ENCODE data around the gene NANOG. TPM values are rescaled to one million over a fixed set of nuclear protein-coding genes. Genes with fewer than 3 reads are reported as not detected.
"Not testable (repeated sequence)": the region's sequence is repeated elsewhere in the genome, so short reads cannot be mapped to it uniquely, and the experiment has no call there.

Gene NANOG
- total and polyA plus RNA-seq, 2 donors from 2014 or later = 0.16 TPM; not detected in 1

GRCh38 chr12:7832059-7832696, 43.0 kb downstream of the NANOG start:
- DNase-seq = peak in 3 of 5 donors; percentile 30 to 58 (median 47)
- FAIRE-seq = no peak
- no peak overlapping the region for H3K27ac ChIP-seq (ENCODE audit: low read depth in 2 of 2, low read length in 2 of 2)

GRCh38 chr12:7833201-7833600, 44.0 kb downstream of the NANOG start:
- H3K27me3 ChIP-seq (ENCODE audit: control insufficient read depth, insufficient read depth, low read length); H3K9me3 ChIP-seq (ENCODE audit: control insufficient read depth in 2 of 3, insufficient read depth in 1 of 3, low read length in 3 of 3); intact Hi-C loops (cut with DNase I); H3K4me1 ChIP-seq (ENCODE audit: control insufficient read depth in 2 of 3, insufficient read depth in 2 of 3, low read depth in 1 of 3, low read length in 3 of 3); DNase-seq; H3K36me3 ChIP-seq (ENCODE audit: control insufficient read depth in 2 of 3, insufficient read depth in 3 of 3, low read length in 3 of 3); H3K9ac ChIP-seq (ENCODE audit: low read length in 3 of 3); FAIRE-seq; H3K4me3 ChIP-seq (ENCODE audit: low read length in 3 of 3); H3K27ac ChIP-seq (ENCODE audit: low read depth in 2 of 2, low read length in 2 of 2): not testable (repeated sequence)

More at GRCh38 chr12:7832059-7832696, 43.0 kb downstream of the NANOG start:
- no peak overlapping the region for H3K4me3 ChIP-seq (ENCODE audit: low read length in 3 of 3)
- no peak overlapping the region for H3K9ac ChIP-seq (ENCODE audit: low read length in 3 of 3)
- TF ChIP-seq, protein P1, sequence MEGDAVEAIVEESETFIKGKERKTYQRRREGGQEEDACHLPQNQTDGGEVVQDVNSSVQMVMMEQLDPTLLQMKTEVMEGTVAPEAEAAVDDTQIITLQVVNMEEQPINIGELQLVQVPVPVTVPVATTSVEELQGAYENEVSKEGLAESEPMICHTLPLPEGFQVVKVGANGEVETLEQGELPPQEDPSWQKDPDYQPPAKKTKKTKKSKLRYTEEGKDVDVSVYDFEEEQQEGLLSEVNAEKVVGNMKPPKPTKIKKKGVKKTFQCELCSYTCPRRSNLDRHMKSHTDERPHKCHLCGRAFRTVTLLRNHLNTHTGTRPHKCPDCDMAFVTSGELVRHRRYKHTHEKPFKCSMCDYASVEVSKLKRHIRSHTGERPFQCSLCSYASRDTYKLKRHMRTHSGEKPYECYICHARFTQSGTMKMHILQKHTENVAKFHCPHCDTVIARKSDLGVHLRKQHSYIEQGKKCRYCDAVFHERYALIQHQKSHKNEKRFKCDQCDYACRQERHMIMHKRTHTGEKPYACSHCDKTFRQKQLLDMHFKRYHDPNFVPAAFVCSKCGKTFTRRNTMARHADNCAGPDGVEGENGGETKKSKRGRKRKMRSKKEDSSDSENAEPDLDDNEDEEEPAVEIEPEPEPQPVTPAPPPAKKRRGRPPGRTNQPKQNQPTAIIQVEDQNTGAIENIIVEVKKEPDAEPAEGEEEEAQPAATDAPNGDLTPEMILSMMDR (IDR thresholded peaks at IDR 0.05; ENCODE audit: borderline replicate concordance, extremely low read depth, insufficient read depth) = peak; percentile 15
- intact Hi-C loops (cut with DNase I) = no loop called here
- no peaks in the 10 kb centered on the region for H3K36me3 ChIP-seq (ENCODE audit: control insufficient read depth in 2 of 3, insufficient read depth in 3 of 3, low read length in 3 of 3)
- no peaks in the 10 kb centered on the region for H3K27me3 ChIP-seq (ENCODE audit: control insufficient read depth, insufficient read depth, low read length)
- H3K9me3 ChIP-seq (ENCODE audit: control insufficient read depth in 2 of 3, insufficient read depth in 1 of 3, low read length in 3 of 3) = no peaks in the 10 kb centered on the region
- H3K4me1 ChIP-seq (ENCODE audit: control insufficient read depth in 2 of 3, insufficient read depth in 2 of 3, low read depth in 1 of 3, low read length in 3 of 3) = no peaks in the 10 kb centered on the region

GRCh38 chr12:7833831-7834230, 44.6 kb downstream of the NANOG start:
- Histone ChIP-seq H3K27me3 (ENCODE audit: control insufficient read depth, insufficient read depth, low read length) (no peaks in the 10 kb centered on the region), H3K4me3 (ENCODE audit: low read length in 3 of 3) (no peak overlapping the region), H3K27ac (ENCODE audit: low read depth in 2 of 2, low read length in 2 of 2) (no peak overlapping the region), H3K4me1 (ENCODE audit: control insufficient read depth in 2 of 3, insufficient read depth in 2 of 3, low read depth in 1 of 3, low read length in 3 of 3) (no peaks in the 10 kb centered on the region), H3K9me3 (ENCODE audit: control insufficient read depth in 2 of 3, insufficient read depth in 1 of 3, low read length in 3 of 3) (no peaks in the 10 kb centered on the region), H3K9ac (ENCODE audit: low read length in 3 of 3) (no peak overlapping the region), H3K36me3 (ENCODE audit: control insufficient read depth in 2 of 3, insufficient read depth in 3 of 3, low read length in 3 of 3) (no peaks in the 10 kb centered on the region)
- DNase-seq (no peak), FAIRE-seq (no peak)
- TF ChIP-seq, protein P1 (IDR thresholded peaks at IDR 0.05; ENCODE audit: borderline replicate concordance, extremely low read depth, insufficient read depth) = no peak
- intact Hi-C loops (cut with DNase I) = no loop called here

DNA sequence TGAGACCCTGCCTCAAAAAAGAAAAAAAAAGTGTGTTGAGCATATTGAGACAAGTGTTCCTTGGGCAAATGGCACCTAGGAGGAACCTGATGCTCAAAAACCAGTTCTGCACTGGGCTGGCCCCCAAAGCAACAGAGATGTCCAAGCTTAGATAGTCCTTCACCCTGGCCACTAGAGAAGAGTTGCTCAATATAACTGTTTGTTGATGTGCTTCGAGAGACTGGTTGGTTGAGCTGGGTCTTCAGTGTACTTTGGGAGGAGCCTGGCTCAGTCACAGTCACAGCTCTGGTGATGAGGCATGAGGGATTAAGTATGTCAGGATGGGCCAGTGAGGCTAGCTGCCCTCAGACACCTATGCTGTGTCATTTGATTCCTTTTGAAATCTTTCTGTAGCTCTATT, 45.5 kb downstream of the NANOG start:
- intact Hi-C loops (cut with DNase I) = no loop called here
- no peak for DNase-seq

More for the DNA sequence above, 45.5 kb downstream of the NANOG start:
- Histone ChIP-seq H3K36me3 (ENCODE audit: control insufficient read depth in 2 of 3, insufficient read depth in 3 of 3, low read length in 3 of 3) (no peaks in the 10 kb centered on the region), H3K4me1 (ENCODE audit: control insufficient read depth in 2 of 3, insufficient read depth in 2 of 3, low read depth in 1 of 3, low read length in 3 of 3) (no peaks in the 10 kb centered on the region), H3K4me3 (ENCODE audit: low read length in 3 of 3) (no peak overlapping the region), H3K9me3 (ENCODE audit: control insufficient read depth in 2 of 3, insufficient read depth in 1 of 3, low read length in 3 of 3) (no peaks in the 10 kb centered on the region), H3K9ac (ENCODE audit: low read length in 3 of 3) (no peak overlapping the region), H3K27ac (ENCODE audit: low read depth in 2 of 2, low read length in 2 of 2) (no peak overlapping the region), H3K27me3 (ENCODE audit: control insufficient read depth, insufficient read depth, low read length) (no peaks in the 10 kb centered on the region)
- TF ChIP-seq, protein P1 (IDR thresholded peaks at IDR 0.05; ENCODE audit: borderline replicate concordance, extremely low read depth, insufficient read depth) = no peak
- FAIRE-seq = no peak
